ENCODE measurements around the gene PBX3. TPM values are rescaled to one million over a fixed set of nuclear protein-coding genes. Genes with fewer than 3 reads are reported as not detected.

Gene PBX3
- total RNA-seq, 1 donor from 2014 or later: 82.3 TPM

DNA sequence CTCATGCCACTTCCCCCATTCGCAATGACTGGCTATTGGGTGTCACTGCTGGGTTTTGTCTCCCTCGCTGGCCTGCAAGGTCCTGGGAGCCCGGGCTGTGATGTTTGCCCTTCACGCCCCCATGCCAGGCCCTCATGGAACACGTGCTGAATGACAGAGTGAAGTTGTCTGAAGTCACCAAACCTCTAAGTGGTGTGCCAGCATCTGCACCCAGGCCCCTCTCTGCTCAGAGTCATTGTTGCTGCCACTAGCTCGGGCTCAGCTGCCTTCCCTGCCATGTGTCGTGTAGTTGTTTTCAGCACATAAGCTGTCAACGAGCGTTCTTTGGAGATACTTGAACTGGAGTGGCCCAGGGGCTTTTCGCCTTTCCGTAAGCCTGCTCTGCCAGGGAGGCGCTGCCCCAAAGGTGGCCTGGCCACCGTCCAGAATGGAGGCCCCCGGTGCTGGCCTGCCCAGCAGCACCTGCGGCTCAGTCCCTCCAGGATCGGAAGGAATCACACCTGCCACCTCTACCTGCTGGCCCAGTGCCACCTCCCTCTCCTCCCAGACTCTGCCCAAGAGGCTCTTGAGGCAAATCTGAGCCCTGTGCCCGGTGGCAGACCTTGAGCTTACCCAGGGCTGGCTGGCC is 250.1 kb downstream of the PBX3 start:
- Histone ChIP-seq H3K4me1 (no peaks in the 10 kb centered on the region), H3K4me3 (no peak overlapping the region), H3K9me3 (no peaks in the 10 kb centered on the region), H3K36me3 (no peaks in the 10 kb centered on the region), H3K27me3 (no peaks in the 10 kb centered on the region), H3K27ac (no peak overlapping the region)
- TF ChIP-seq, protein P1, sequence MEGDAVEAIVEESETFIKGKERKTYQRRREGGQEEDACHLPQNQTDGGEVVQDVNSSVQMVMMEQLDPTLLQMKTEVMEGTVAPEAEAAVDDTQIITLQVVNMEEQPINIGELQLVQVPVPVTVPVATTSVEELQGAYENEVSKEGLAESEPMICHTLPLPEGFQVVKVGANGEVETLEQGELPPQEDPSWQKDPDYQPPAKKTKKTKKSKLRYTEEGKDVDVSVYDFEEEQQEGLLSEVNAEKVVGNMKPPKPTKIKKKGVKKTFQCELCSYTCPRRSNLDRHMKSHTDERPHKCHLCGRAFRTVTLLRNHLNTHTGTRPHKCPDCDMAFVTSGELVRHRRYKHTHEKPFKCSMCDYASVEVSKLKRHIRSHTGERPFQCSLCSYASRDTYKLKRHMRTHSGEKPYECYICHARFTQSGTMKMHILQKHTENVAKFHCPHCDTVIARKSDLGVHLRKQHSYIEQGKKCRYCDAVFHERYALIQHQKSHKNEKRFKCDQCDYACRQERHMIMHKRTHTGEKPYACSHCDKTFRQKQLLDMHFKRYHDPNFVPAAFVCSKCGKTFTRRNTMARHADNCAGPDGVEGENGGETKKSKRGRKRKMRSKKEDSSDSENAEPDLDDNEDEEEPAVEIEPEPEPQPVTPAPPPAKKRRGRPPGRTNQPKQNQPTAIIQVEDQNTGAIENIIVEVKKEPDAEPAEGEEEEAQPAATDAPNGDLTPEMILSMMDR (IDR thresholded peaks at IDR 0.05): no peak
- TF ChIP-seq POLR2AphosphoS5 (IDR thresholded peaks at IDR 0.05; ENCODE audit: insufficient read depth in 1 of 2, low read depth in 1 of 2) (no peak), POLR2A (IDR thresholded peaks at IDR 0.05) (no peak)
- DNase-seq (ENCODE audit: extremely low spot score in 2 of 2): no peak
- intact Hi-C loops (cut with DNase I): no loop called here

DNA sequence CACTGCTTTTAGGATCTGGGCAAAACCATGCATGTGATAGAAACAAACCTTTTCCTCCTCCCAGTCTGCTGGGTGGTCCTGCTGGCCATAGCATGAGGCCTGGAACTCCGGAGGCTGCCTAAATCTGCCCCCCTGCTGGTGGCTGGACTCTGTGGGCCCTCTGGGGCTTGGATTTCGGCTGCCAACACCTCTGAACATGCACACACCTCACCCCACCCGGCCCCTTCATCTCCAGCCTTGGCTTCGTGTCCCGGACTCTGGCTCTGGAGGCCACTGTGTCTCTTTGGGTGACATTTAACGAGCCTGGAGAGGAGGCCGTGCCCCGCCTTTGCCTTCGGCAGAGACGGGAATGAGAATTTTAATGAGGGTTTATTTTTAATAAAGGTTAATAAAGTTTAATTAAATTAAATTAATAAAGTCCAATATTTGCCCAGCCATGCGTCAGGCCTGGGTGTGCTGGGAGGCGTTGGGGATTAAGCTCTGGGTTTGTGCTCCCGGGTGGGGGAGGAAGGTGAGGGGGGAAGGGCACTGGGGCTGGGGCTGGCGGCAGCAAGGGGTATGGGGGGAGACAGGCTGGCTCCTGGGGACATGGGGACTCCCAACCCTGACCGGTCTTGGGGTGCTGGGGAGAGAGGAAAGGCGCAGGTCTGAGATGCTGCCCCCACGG is 251.8 kb downstream of the PBX3 start:
- no peak for TF ChIP-seq POLR2AphosphoS5 (IDR thresholded peaks at IDR 0.05; ENCODE audit: insufficient read depth in 1 of 2, low read depth in 1 of 2)
- TF ChIP-seq POLR2A (IDR thresholded peaks at IDR 0.05): no peak
- TF ChIP-seq, protein P1 (IDR thresholded peaks at IDR 0.05): no peak
- intact Hi-C loops (cut with DNase I): no loop called here
- Histone ChIP-seq H3K9me3 (no peaks in the 10 kb centered on the region), H3K4me1 (no peaks in the 10 kb centered on the region), H3K27ac (no peak overlapping the region), H3K27me3 (no peaks in the 10 kb centered on the region), H3K4me3 (no peak overlapping the region), H3K36me3 (no peaks in the 10 kb centered on the region)
- no peak for DNase-seq (ENCODE audit: extremely low spot score in 2 of 2)

DNA sequence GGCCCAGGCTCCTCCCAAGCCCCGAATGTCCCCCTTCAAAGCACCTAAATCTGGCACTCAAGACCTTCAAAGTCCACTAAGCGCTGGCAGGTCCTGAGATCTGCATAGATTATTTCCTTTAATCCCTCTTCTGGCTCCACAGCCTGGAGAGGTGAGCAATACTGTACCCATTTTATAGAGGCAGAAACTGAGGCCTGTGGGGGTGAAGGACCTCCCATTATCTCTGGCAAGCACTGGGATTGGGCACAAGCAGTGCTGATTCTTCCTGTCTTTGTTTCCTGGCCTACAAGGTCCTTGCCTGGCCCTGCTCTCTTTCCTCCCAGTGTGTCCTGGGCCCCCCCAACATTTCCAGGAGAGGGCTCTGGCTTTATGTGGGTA is 252.3 kb downstream of the PBX3 start:
- DNase-seq (ENCODE audit: extremely low spot score in 2 of 2): no peak
- Histone ChIP-seq H3K4me3 (no peak overlapping the region), H3K27ac (no peak overlapping the region), H3K36me3 (no peaks in the 10 kb centered on the region), H3K4me1 (no peaks in the 10 kb centered on the region), H3K27me3 (no peaks in the 10 kb centered on the region), H3K9me3 (no peaks in the 10 kb centered on the region)
- intact Hi-C loops (cut with DNase I): no loop called here
- TF ChIP-seq POLR2AphosphoS5 (IDR thresholded peaks at IDR 0.05; ENCODE audit: insufficient read depth in 1 of 2, low read depth in 1 of 2) (no peak), POLR2A (IDR thresholded peaks at IDR 0.05) (no peak)
- TF ChIP-seq, protein P1 (IDR thresholded peaks at IDR 0.05): no peak

DNA sequence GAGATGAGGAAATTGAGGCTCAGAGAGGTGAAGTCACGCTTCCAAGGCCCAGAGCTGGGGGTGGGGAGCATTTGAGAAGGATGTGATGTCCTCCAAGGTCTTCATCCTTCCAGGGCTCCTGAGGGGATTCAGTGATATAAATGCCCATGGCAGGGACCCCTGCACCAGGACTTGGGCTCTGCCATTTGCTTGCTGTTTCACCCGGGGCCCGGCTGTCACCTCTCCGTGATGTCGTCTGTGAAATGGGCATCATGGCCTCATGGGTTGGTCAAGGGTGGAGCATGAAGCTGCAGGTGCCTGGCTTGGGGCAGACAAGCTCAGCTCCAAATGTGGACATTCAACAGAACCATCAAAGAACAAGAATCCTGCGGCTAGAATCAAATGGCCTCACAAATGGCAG is 253.1 kb downstream of the PBX3 start:
- H3K27me3 ChIP-seq: no peaks in the 10 kb centered on the region
- TF ChIP-seq, protein P1 (IDR thresholded peaks at IDR 0.05): no peak
- TF ChIP-seq POLR2A (IDR thresholded peaks at IDR 0.05) (no peak), POLR2AphosphoS5 (IDR thresholded peaks at IDR 0.05; ENCODE audit: insufficient read depth in 1 of 2, low read depth in 1 of 2) (no peak)
- no peak overlapping the region for H3K4me3 ChIP-seq
- no peaks in the 10 kb centered on the region for H3K36me3 ChIP-seq
- no peaks in the 10 kb centered on the region for H3K9me3 ChIP-seq
- no peaks in the 10 kb centered on the region for H3K4me1 ChIP-seq
- DNase-seq (ENCODE audit: extremely low spot score in 2 of 2): no peak
- intact Hi-C loops (cut with DNase I): no loop called here
- no peak overlapping the region for H3K27ac ChIP-seq
